DOHH2 (cell line): Measurements from ENCODE around the gene ANAPC7.

Experiments
- H3F3A ChIP-seq: fragments of 200-600 bp; sonication (generic), shearing (Covaris generic); 2 replicates; pipeline ENCODE4 v1.6.0; 2016; ENCODE audit warnings: antibody characterized with exemption, mild to moderate bottlenecking; ENCODE audit not compliant: control insufficient read depth, insufficient read depth
- H3K27ac ChIP-seq: fragments of 200-600 bp; sonication (generic); 2 replicates; pipeline ENCODE4 v1.5.1; 2014; ENCODE audit warnings: low read depth, mild to moderate bottlenecking, low read length, moderate library complexity
- H3K27me3 ChIP-seq: fragments of 200-600 bp; sonication (generic); 2 replicates; pipeline ENCODE4 v1.6.1; 2014; ENCODE audit warnings: mild to moderate bottlenecking, low read length, mixed read lengths; ENCODE audit not compliant: control insufficient read depth
- H3K36me3 ChIP-seq: fragments of 200-600 bp; sonication (generic); 2 replicates; pipeline ENCODE4 v1.6.1; 2014; ENCODE audit warnings: mild to moderate bottlenecking, low read length, moderate library complexity, mixed read lengths; ENCODE audit not compliant: control insufficient read depth
- H3K4me1 ChIP-seq: fragments of 200-600 bp; sonication (generic); 2 replicates; pipeline ENCODE4 v1.6.1; 2014; ENCODE audit warnings: mild to moderate bottlenecking, low read length, mixed read lengths; ENCODE audit not compliant: control insufficient read depth
- H3K4me2 ChIP-seq: fragments of 200-600 bp; sonication (generic); 2 replicates; pipeline ENCODE4 v1.6.0; 2014; ENCODE audit warnings: mild to moderate bottlenecking, low read length, moderate library complexity
- H3K4me3 ChIP-seq: fragments of 200-600 bp; sonication (generic); 2 replicates; pipeline ENCODE4 v1.5.1; 2014; ENCODE audit warnings: mild to moderate bottlenecking, low read length, mixed read lengths
- H3K79me2 ChIP-seq: fragments of 200-600 bp; sonication (generic); 2 replicates; pipeline ENCODE4 v1.6.1; 2014; ENCODE audit warnings: mild to moderate bottlenecking, low read length, mixed read lengths; ENCODE audit not compliant: control insufficient read depth
- H3K9me2 ChIP-seq: fragments of 200-600 bp; sonication (generic); replicated peaks from 2 replicates; pipeline ENCODE4 v1.6.1; 2014; ENCODE audit warnings: mild to moderate bottlenecking, low read length, mixed read lengths; ENCODE audit not compliant: control insufficient read depth
- H3K9me3 ChIP-seq: fragments of 200-600 bp; sonication (generic); 2 replicates; pipeline ENCODE4 v1.6.1; 2014; ENCODE audit warnings: antibody characterized with exemption, low read length, mixed read lengths; ENCODE audit not compliant: control insufficient read depth, insufficient read depth
- H4K20me1 ChIP-seq: fragments of 200-600 bp; sonication (generic); 2 replicates; pipeline ENCODE4 v1.6.0; 2014; ENCODE audit warnings: low read depth, mild to moderate bottlenecking, antibody characterized with exemption, low read length, moderate library complexity; ENCODE audit not compliant: control insufficient read depth, insufficient read depth
- CTCF ChIP-seq: fragments of 200-600 bp; sonication (generic); IDR thresholded peaks from one replicate; pipeline ENCODE4 v1.5.1; 2014; ENCODE audit warnings: antibody characterized with exemption, mild to moderate bottlenecking, low read depth, low read length; ENCODE audit not compliant: poor library complexity, severe bottlenecking
- EZH2phosphoT487 ChIP-seq: fragments of 200-600 bp; sonication (generic); IDR thresholded peaks from 2 replicates; pipeline ENCODE4 v1.6.1; 2017; ENCODE audit warnings: borderline replicate concordance, mild to moderate bottlenecking, antibody characterized with exemption, low read length, moderate library complexity, mixed read lengths

The ANAPC7 gene

DNA sequence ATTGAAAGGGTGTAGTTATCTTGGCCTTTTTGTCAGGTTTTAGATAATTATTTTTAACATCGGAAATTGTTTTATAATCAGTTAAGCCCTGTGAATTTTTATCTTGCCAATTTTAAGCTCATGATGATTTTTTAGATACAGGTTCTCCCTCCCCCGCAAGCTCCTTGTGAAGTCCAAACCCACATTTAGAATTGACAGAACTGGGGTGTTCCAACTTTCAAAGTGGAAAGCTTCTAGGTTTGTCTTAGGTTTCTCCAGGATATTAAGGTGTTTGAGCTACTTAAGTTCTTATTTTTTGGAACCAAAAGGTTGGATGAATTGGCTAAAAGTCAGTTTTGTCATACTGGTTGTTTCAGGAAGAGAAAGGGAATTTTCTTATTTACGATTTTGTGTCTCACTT is 73.4 kb downstream of the ANAPC7 start:
- TF ChIP-seq EZH2phosphoT487 (no peak), CTCF (no peak)
- no peak overlapping the region for H3K4me2 ChIP-seq
- peaks cover 67% of the 10 kb centered on the region for H3K79me2 ChIP-seq
- no peaks in the 10 kb centered on the region for H3K9me3 ChIP-seq
- H3K36me3 ChIP-seq = peaks cover 96% of the 10 kb centered on the region
- H3K4me1 ChIP-seq = no peaks in the 10 kb centered on the region
- peaks cover 2% of the 10 kb centered on the region; the same call in 1 of the 2 replicates for H3F3A ChIP-seq
- no peaks in the 10 kb centered on the region for H3K9me2 ChIP-seq
- no peak overlapping the region for H3K27ac ChIP-seq
- H3K4me3 ChIP-seq = no peak overlapping the region
- peaks cover 10% of the 10 kb centered on the region; the same call in 1 of the 2 replicates for H4K20me1 ChIP-seq
- H3K27me3 ChIP-seq = no peaks in the 10 kb centered on the region

GRCh38 chr12:110329710-110330109 is 73.8 kb downstream of the ANAPC7 start:
- H3K4me1 ChIP-seq = no peaks in the 10 kb centered on the region
- no peak overlapping the region for H3K4me2 ChIP-seq
- no peaks in the 10 kb centered on the region for H3K9me3 ChIP-seq
- no peaks in the 10 kb centered on the region for H3K9me2 ChIP-seq
- peaks cover 71% of the 10 kb centered on the region for H3K79me2 ChIP-seq
- peaks cover 93% of the 10 kb centered on the region for H3K36me3 ChIP-seq
- no peaks in the 10 kb centered on the region for H3K27me3 ChIP-seq
- no peak overlapping the region for H3K4me3 ChIP-seq
- TF ChIP-seq CTCF (no peak), EZH2phosphoT487 (no peak)
- peaks cover 2% of the 10 kb centered on the region; the same call in 1 of the 2 replicates for H3F3A ChIP-seq
- H3K27ac ChIP-seq = no peak overlapping the region
- H4K20me1 ChIP-seq = peaks cover 10% of the 10 kb centered on the region; the same call in 1 of the 2 replicates
